GM19193 (cell line): ENCODE data around the gene RPS3.

Source experiments
- POLR2A ChIP-seq: IDR thresholded peaks from 4 replicates; pipeline ENCODE4 v1.6.1; 2011; ENCODE audit not compliant: insufficient read depth, insufficient read length; ENCODE audit errors: extremely low read depth

The RPS3 gene

DNA sequence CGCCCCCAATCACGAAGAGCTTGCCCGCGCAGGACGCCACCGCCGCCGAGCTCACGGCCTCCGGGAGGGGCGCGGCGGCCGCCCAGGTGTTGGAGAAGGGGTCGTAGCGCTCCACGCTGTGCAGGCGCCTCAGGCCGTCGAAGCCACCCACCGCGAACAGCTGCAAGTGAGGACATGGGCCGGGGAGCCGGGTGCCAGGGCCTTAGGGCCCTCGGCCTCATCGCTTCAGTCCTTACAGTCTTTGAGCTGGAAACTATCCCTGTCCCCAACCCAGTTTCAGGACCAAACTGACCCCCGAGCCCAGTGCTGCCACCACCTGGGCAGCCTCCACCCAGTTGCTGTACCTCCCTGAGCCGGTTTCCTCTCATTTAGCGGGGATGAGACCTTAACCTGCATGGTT lies 26.1 kb downstream of the RPS3 start:
- TF ChIP-seq POLR2A, result no peak

DNA sequence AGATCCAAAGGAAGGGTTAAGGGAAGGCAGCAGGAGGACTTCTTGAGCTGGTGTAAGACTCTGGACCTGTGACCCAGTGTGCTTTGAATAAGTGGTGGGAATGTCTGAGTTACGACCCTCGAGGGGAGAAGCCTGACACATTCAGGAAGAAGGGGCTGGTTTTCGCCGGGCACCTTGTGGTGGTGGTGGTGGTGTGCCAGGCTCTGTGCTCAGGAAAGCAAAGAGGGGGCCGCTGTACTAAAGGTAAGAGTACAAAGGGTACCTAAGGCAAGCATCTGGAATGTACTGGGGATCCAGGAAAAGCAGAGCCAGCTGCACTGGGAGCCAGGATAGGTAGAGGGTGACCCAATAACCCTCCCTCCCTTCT lies 27.4 kb downstream of the RPS3 start:
- no peak for TF ChIP-seq POLR2A

DNA sequence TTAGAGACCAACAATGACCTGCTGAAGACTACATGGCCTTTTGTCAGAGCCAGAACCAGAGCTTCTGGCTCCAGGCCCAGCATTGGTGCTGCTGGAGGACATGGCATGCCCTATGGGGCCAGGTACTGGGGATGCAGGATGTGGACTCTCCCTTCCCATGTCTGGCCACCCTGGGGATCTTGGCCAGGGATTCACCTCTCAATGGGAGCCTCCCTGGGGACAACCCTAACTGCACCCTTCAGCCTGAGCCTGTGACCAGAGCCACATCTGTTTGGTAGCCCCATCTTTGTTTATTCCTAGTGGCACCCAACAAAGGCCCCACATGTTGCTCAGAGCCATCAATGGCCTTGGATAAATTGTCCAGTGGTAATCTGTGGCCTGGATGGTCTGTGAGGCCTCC lies 27.9 kb downstream of the RPS3 start:
- TF ChIP-seq POLR2A, result no peak

DNA sequence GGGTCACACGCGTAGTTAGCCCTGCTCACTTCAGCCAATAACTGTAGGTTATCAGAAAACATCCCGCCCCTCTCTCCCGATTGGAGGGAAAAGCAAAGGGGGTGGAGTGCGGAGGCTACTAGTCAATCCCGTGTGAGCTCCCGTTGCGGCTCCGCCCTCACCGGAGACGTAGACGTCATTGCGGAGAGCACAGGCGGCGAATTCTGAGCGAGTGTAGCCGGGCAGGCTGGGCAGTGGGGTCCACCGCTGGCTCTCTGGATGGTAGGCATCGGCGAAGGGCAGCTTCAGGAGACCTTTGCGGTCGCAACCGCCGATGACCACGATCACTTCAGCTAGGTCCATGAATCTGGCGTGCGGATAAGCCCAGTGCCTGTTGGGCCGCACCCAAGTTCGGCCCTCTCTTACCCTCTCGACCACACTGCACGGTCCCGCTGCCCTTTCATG lies 29.0 kb downstream of the RPS3 start:
- no peak for TF ChIP-seq POLR2A

DNA sequence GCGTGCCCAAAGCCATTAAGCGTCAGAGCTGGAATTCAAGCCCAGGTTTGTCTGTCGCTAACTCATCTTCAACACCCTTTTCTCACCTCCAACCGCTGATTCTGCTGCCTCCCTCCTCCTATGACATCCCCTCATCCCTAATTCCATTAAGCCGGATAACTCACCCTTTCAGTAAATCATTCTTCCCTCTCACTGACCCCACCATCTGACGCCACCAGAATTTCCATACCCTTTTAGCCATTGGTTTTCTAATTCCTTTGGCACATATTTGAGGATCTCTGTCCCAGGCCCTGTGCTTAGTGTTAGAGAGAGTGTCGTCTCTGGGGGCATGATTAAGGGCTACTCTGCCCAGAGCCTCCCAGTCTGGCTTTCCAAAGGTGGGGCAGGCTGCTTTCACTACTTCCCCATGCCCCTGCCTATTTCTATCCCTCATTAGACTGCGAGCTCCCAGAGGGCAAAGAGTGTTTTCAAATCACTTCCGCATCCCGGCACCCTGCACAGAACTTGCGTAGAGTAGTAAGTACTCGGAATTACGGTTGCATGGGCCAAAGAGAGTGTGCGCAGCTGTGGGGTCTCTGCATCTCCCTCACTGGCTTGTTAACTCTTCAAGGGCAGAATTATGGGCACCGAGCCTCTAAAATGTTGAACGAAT lies 29.8 kb downstream of the RPS3 start:
- TF ChIP-seq POLR2A, result no peak

DNA sequence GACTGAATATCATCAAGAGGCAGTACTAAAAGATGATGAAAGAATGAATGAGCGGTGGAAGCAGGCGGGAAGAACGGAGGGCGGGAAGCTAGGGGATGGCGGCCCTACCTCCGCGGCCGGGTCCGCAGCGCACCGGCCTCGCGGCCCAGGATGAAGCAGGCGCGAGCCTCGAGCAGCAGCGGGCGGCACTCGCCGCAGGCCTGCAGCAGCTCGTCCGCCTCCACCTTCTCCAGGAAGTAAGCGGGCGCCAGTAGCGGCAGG lies 30.3 kb downstream of the RPS3 start:
- TF ChIP-seq POLR2A, result no peak

DNA sequence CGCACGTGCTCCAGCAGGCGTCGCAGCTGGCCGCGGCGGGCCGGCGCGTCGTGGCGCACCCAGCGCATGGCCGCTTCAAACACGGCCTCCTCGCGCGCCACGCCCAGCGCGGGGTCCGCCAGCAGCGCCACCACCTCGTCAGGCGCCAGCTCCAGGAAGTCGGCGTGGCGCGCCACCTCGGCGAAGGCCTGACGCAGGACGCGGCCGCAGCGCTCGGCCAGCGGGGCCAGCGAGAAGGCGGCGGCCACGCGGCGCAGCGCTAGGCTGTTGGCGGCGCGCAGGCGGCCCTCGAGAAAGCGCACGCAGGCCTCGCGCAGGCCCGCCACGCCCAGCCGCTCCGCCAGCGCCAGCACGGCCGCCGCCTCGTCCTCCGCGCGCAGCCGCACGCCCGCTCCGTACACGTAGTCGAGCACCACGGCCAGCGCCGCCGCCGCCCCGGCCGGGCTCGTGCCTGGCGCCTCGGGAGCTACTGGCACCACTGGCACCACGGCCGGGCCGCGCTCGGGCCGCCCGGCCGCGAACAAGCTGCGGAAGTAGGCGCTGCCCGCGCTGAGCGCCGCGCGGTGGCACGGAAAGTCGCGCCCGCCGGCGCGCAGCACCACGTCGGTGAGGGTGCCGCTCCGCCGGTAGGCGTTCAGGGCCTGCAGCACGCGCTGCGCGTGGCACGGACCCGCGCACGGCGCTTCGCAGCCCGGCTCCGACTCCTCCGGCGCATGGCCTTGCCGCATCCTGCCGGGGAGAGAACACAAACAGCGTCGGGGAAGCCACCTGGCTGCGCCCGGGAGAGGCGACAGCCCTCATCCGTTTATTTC lies 30.8 kb downstream of the RPS3 start:
- TF ChIP-seq POLR2A, result no peak

DNA sequence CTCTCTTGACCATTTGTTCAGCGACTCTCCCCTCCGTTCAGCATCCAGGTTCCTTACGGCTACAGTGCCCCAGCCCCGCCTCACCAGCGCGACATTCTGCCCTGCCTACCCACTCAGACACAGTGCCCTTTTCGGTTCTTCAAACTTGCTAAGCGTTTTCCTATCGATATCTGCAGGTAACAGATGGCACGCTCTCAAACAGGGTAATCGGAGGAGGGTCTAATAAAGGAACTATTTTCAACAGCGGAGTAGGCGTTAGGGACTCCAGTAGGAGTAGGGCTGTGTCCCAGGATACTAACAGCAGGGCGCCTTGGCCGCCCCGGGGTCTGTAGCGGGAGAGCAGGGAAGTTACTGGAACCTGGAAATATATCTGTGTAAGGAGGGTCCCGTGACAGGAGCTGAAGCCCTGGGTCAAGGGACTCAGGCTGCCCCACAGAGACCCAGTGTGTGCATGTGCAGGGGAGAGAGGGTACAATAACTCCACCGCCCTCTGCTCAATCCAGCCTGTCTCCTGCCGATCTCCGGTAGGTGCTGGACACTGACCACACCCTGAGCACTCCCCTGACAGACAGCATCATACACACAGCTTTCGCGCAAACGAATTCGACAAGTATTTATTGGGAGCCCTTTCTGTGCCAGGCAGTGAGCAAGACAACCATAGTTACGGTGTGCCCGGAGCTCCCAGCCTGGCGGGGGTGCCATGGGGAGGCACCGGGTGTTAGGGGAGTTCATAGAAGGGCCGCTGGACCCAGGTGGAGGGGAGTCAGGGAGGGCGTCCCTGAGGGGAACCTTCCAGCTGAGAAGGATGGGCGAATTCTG lies 31.6 kb downstream of the RPS3 start:
- TF ChIP-seq POLR2A, result no peak

DNA sequence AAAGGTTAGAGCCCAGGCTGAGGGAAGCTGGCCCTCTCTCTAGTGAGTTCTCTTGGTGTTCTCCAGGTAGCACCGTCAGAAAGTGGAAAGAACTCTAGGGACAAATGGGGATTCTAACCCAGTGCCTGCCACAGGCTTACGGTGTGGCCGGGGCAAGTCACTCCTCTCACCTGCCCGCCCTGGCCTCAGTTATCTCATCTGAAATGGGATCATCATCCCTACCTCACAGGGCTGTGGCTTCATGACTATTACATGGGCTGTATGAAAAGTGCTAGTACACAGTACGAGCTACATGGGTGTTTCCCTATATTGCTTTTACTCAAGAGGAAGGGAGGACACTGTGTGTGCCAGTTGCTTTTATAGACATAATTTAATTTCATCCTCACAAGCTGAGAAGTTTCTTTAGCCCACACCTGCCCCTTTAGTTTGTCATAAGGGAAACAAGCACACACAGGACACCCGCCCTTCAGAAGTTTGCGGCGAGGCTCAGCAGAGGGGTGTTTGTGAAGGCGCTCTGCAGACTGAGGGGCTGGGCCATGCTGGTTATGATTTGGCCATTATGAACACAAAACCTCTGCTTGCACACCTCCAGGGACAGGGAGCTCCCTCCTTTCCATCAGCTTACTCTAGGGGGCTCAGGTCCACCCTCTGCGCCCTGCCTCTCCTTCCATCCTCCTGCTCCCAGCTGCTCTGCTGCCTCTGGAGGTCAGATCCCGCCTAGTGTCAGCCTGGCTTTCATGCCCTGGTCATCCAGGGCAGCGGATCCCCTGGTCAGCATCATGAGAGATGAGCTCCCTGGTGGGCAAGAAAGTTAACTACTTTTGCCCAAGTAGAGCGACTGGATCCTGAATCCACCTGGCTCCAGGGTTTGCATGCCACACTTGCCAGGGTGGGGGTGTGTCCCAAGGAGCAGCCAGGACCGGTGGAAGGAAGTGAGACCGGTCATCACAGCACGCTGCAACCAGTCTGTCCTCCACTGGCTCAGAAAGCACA lies 32.5 kb downstream of the RPS3 start:
- TF ChIP-seq POLR2A, result no peak

DNA sequence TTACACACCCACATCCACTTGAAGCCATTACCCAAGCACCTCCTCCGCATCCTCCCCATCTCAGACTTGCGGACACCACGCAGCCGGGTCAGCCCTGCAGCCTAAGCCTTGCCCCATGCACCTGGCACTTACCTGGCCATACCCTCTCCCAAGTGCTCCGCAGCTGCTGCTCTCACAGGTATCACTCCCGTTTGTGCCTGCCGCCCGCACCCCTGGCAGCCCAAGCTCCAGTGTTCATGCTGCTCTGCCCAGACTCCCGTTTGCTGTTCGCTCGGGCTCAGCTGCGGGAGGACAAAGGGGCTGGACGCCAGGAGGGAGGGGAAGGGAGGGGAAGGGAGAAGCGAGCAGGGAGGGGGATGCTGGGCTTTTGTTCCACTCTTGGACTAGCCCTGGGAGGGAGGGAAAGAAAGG lies 33.6 kb downstream of the RPS3 start, which contains the start of gene KLHL35:
Gene KLHL35, minus strand, starts transcription at position 293 of the 411 bp plus-strand sequence. CDS start 2,574 bp downstream, outside the sequence.
- TF ChIP-seq POLR2A, result no peak

DNA sequence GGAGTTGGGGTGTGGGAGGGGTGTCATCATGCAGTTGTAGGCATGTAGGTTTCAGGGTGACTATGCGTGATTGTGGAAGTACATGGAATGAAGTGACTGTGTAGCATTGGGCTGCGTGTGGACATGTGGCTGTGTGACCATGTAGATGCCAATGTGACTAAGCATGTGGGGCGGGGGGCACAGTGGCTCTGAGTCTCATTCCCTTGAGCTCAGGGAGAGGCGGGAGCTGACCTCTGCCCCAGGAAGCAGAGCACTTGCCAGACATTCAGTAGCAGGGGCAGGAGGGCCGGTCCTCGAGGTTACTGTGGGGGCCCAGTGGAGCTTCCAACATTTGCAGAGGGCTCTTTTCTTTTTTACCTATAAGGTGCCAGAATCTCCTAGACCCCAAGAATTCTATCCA lies 34.1 kb downstream of the RPS3 start:
- no peak for TF ChIP-seq POLR2A

DNA sequence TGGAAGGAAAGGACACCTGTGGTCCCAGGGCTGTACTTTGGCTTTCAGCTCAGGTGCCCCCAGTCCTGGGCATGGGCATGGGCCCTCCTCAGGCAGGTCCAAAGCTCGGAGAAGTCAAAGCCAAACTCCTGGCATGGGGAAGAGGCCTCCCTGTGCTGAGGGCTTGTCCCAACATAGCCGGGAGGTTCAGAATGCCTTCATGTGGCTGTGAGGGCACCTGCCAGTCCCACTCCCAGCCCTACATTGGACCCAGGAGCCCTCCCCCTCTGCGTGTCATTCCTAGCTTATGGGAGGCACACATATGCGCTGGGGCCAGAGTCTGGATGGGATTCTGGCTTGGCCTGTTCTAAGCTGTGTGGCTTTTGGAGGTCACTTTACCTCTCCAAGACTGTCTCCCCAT lies 34.7 kb downstream of the RPS3 start:
- no peak for TF ChIP-seq POLR2A

DNA sequence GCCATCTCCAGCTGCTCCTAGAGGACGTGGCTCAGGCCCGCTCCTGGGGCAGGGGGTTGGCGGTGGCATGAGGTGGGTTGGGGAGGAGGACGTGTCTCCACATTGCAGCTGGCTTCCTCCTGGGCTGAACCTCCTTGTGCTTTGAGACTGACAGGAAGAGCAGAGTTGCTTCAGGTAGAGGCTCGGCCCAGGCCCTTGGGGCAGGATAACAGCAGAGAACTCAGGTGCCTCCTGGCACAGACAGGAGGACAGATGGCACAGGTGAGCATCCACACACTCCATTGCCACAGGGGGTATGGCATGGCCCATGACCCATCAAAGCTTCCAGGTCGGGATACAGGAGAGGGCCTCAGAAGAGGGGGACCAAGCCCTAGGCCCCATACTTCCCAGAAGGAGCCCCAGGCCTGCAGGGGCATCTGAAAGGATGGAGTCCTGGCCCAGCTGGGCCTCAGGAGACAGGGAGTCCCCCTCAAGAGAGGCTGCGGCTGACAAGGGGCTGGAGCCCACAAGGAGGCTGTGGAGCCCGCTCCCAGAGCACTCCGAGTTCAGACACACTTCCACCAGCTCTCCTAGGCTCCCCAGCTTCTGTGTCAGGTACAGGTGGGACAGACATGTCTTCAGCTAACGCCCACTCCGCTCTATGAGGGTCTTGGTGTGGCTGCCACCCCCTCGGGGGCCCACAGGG lies 35.7 kb downstream of the RPS3 start:
- TF ChIP-seq POLR2A, result no peak

DNA sequence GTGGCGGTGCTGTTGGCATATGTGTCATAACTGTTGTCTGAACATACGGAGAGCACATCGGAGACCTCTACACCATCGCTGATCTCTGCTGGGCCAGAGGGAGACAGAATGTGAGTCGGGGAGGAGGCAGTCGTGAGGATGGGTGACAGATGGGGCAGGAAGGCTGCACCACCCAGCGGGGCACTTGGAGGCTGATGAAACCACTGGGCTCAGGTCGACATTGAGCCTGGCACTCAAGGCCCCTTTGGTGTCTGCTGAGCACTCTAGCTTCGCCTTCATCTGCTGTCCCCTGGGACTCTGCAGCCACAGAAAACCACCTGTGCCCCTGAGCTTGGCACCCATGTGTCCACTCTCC lies 36.2 kb downstream of the RPS3 start:
- no peak for TF ChIP-seq POLR2A

DNA sequence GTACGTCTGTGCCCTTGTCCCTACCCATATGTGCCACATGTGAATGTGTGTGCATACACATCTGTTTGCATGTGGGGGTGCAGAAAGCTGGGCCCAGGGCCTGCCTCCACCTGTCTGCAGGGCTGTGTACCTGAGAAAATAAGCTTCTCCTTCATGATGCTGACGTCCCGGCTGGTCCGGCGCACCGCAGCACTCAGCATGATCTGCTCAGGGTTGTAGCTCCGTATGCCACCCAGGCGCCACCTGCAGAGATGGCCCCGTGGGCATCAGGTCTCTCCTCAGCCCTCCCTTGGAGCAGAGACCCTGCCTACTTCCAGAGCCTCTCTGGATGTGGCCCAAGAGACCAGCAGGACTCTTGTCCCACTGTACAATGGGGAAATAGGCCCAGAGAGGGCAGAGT lies 37.5 kb downstream of the RPS3 start:
- TF ChIP-seq POLR2A, result no peak
